NCI-H2196 treated with DMSO at 0.1 percent for 48 hours (cell line): ENCODE results near the gene MXRA7.
"Not testable (repeated sequence)": the region's sequence is repeated elsewhere in the genome, so short reads cannot be mapped to it uniquely, and the experiment has no call there.

Experiments used
- DNase-seq: peaks from one replicate; lab custom pipeline; 2025; ENCODE audit not compliant: unreplicated experiment; lab: John Stamatoyannopoulos, UW

Gene MXRA7

DNA sequence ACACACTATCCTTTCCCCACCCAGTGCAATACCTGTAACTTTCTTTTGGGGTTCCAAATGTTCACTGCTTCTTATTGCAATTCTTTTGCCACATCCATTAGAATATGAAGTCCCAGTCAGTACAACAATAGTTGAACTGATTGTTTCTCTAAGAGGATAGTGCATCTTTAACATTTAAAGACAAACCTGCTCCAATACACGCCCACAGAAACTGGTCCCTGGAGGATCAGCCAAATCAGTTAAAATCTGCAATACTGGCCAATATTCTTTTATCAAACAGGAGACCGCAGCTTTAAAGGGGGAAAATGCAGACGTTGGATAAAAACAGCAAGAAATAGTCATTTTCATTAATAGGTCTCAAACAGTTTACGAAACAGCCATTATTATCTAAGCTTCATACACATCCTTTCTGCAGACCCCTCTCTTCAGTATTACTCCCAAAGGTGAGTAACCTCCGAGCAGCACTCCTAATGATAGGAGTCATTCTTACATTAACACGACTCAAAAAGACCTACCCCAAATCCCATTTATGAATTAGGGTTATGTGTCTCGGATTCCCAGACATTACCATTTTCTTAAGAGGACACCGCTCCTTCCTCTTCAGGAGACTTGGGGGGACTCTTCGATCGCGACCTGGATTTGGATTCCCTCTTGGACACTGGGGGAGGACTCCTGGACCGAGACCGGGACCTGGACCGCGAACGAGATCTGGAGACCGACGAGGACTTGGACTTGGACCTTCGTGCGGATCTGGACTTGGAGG is 25.0 kb upstream of the MXRA7 start:
- DNase-seq, result no peak

DNA sequence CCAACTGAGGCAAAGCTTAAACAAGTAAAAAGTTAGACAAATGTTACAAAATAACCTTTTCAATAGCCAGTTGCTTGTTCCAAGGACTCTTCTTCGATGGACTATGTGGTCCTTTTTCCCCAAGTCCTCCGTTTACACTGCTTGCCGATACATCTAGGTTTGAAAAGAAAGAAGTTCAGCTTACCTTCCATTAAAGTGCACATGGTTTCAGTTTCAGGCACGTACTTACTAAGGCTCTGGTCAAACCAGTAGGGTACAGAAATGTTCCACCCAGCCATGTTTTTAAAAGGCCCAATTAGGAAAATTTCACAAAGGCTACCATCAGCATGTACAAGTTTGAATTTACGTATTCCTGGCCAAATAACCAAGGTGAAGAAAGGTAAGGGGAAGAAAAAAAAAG is 24.2 kb upstream of the MXRA7 start:
- no peak for DNase-seq

DNA sequence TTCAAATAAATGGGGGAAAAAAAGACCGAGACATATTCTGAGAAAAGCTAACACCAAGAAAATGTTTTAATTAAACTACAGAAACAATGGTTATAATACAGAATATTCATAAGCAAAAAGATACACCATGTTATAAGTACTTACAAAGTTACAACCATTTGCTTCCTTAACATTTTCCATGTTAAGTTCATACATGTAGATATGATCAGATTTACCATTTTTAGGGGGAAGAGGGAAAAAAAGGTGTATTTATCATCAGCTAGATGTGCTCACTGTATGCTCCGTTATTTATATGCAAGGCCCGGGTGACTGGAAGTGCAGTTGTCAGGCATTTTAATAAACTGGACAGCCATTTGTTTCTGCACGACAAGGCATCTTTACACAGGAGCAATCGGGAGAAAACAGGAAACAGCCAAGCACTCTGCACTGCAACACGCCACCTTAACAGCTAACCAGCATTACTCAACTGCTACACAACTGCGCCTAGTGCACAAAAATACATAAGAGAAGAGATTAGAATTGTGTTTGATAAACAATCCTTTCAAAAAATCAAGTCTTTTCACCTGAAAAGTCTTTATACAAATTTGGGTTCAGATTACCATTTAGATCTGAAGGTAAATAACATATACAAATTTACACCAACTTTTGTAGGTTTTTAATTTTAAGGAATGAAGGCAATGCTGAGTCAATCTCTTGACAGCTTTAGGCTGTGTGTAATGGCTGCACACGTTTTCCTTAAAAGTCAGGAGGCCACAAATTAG is 23.5 kb upstream of the MXRA7 start:
- no peak for DNase-seq

DNA sequence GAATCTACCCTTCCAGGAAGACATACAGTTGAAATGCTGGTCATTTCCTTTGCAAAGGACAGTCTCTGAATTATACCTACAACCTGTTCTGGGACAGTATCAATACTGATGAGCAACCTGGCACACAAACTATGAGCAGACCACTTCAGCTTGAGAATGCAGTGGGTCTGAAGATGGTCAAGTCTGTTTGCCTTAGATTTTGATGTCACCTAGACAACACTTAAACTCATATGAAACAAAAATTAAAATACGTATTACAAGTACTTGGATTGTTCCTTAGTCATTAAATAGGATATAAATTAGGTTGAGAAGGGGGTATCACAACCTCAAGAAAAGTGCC is 22.8 kb upstream of the MXRA7 start:
- DNase-seq, result no peak

DNA sequence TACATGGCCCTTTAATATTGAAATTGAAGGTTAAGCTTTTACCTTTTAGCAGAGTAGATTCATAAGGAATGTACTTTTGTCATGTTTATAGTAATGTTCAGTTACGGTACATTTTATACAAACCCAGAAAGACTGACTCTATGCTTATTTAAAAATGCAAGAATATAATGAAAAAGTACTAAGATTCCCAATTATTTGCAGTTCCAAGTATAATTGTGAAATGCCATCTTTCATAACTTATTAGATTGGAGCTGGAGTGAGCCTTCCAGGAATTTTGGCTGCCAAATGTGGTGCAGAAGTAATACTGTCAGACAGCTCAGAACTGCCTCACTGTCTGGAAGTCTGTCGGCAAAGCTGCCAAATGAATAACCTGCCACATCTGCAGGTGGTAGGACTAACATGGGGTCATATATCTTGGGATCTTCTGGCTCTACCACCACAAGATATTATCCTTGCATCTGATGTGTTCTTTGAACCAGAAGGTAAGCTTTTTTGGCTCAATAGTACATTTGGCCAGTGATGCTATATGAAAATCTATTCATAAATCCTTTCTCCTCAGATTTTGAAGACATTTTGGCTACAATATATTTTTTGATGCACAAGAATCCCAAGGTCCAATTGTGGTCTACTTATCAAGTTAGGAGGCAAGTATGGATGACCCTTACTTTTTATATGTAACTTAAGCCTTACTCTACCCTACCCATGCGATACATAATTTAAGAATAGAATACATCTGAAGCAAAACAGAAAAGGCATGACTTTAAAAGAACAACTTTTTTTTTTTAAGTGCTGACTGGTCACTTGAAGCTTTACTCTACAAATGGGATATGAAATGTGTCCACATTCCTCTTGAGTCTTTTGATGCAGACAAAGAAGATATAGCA is 22.2 kb upstream of the MXRA7 start:
- DNase-seq, result no peak

DNA sequence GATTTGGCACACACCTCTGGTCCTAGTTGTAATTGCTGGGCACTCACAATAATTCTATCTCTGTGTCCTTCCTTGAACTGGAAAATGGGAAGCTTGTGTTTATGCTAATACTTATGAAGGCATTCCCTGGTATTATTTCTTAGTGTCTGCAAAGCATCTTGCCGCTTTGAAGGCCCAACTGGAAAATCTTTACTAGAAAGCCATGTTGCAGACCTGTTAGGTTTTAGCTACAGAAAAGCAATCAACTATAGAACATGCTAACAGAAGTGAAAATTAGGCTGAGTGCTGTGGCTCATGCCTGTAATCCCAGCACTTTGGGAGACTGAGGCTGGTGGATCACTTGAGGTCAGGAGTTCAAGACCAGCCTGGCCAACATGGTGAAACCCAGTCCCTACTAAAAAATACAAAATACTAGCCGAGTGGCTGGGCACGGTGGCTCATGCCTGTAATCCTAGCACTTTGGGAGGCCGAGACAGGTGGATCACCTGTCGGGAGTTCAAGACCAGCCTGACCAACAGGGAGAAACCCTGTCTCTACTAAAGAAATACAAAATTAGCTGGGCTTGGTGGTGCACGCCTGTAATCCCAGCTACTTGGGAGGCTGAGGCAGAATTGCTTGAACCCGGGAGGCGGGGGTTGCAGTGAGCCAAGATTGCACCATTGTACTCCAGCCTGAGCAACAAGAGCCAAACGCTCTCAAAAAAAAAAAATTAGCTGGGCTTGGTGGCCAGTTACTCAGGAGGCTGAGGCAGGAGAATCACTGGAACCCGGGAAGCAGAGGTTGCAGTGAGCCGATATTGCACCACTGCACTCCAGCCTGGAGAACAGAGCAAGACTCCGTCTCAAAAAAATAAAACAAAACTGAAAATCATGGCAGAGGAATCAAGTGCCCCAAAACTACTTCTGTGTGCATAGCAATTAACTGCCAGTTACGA is 21.3 kb upstream of the MXRA7 start:
- DNase-seq, result not testable (repeated sequence)

DNA sequence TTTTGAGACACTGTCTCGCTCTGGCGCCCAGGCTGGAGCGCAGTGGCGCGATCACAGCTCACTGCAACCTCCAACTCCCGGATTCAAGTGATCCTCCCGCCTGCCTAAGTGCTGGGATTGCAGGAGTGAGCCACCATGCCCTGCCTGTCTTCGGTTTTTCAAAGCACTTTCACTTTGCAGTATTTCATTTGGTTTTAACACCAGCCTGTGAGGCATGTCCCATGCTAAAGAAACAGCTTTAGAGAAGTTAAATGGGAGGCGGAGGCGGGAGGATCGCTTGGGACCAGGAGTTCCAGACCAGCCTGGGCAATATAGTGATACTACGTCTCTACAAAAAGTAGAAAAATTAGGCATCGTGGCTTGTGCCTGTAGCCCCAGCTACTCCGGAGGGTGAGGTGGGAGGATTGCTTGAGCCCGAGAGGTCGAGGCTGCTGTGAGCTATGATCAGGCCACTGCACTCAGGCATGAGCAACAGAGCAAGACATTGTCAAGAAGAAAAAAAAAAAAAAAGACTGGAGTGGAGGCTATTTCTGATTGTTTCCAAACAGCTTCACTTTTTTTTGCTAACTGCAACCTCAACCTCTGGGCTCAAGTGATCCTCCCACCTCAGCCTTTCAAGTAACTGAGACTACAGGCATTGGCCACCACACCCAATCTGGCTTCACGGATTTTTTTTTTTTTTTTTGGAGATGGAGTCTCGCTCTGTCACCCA is 17.1 kb upstream of the MXRA7 start:
- no peak for DNase-seq

DNA sequence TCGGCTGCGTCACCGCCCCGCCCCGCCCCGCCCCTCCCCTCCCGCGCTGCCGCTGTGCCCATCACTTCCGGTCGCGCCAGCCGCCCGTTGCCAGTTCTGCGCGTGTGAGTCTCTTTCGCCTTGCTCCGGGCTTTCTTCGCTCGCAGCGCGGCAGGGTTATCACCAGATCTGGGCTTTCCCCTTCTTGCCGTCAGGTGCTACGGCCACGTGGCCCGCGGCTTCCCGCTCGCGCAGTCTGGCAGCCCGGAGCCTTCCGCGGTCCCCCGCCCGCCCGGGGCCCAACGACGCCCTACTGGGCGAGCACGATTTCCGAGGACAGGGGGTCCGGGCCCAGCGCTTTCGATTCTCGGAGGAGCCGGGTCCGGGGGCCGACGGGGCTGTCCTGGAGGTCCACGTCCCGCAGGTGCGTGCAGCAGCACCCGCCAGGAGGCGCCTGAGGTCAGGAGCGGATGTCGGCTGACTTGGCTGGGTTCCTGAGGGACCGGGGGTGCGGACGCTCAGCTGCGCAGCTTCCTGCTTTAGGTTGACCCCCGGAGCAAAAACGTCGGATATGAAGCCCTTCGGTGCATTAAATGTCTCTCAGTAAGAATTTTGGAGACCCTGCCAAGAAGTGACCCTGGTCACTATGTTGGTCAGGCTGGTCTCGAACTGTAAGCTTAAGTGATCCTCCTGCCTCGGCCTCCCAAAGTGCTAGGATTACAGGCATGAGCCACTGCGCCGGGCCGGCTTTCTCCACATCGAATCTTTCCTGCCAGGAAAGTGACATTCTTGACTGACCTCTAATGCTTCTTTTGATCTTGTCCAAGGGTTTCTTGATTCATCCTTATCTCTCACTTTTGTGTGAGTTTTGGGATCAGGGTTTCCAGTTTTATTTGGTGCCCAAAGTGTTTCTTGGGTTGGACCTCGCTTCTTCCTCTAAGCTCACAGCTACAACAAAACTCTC is 16.3 kb upstream of the MXRA7 start, which contains the start of gene METTL23:
METTL23 (plus strand) TSS at position 64 of the 943 bp plus-strand sequence. CDS start 2,872 bp downstream, outside the sequence.
- peak; percentile 66 for DNase-seq

DNA sequence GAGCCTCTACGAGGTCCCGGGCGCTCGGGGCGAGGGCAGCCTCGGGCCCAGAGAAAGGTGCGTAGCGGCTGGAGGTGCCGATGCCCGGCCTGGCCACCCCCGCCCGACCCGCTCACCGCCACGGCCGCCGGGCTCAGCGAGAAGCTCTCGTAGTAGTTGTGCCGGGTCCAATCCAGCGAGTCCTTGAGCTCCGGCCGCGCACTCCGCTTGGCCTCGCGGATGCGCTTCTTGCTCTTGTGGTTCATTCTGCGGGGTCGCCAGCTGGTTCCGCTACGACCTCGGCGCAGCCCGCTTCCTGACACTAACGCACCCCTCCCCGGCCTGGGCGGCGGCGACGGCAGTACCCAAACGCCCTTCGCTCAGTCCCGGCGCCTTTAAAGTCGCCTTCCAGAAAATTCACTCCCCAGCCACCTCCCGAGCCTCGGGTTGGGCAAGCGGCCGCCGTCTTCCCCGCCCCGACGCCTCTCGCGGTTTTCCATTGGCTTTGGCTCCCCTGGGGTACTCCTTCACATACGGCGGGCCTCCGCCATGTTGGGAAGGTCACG is 15.5 kb upstream of the MXRA7 start, which contains the start of gene JMJD6:
JMJD6 (minus strand) TSS at position 376 of the 545 bp plus-strand sequence; CDS start at position 245, 131 bp downstream.
- peak; percentile 99 for DNase-seq

DNA sequence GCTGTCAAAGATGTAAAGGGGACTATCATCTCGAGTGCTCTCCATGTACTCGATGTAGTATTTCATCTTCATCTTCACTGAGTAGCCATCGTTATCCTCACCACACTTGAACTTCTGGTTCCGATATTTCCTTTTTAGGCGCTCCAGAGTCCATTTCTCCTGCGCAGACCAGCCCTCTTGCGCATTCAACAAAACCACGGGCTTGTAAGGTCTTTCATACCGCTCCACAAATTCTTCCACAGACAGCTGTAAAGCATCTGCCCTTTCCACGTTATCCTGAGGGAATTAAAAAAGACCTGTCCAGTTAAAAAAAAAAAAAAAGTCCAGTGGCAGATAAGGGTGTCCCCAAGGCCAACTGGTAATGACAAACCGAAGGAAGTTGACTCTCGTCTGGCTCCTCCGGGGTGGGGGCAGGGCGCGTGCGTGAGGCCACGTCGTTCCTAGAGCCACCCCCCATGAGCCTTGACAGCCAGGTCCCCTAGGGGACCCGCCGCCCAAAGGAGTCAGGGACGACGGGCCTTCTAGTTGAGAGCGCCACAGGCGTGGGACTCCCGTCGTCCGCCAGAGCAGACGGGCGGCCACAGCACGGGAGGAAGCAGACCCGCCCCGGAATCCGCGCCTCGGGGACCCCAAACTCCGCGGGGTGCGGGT is 14.9 kb upstream of the MXRA7 start:
- DNase-seq, result no peak

DNA sequence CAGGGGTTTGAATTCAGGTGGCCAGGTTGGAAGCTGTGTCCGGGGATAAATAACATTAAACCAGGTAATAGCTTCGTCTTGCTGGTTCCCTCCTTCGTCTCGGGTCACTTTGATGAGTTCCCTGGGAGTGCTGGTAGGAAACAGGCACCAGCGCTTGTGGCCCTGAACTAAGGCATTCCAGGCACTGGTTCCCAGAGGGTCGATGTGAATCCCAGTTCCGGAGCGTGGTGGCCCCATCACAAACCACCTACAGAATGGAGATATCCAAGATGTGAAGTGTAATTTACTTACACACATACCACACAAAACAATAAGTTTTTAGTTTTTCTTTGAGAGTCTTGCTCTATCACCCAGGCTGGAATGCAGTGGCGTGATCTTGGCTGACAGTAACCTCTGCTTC is 13.0 kb upstream of the MXRA7 start:
- no peak for DNase-seq

DNA sequence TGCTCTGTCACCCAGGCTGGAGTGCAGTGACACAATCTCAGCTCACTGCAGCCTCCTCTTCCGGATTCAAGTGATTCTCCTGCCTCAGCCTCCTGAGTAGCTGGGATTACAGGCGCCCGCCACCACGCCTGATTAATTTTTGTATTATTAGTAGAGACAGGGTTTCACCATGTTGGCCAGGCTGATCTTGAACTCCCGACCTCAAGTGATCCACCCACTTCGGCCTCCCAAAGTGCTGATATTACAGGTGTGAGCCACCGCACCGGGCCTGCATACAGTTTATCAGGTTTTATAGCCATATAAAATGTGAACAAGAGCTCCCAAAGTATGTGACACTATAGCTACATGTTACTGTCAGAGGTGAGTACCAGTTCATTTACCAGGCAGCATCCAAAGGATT is 12.2 kb upstream of the MXRA7 start:
- not testable (repeated sequence) for DNase-seq

DNA sequence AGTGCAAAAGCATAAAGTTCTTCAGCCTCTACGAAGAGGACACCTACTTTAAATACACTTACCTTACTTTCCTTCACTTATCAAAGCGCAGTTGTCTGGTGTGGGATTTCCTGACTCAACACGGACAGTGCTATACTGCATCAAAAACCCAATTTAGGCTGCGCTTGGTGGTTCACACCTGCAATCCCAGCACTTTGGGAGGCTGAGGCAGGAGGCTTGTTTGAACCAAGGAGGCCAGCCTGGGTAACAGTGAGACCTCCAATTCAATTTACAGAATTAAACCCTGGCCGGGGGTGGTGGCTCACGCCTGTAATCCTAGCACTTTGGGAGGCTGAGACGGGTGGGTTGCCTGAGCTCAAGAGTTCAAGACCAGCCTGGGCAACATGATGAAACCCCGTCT is 11.5 kb upstream of the MXRA7 start:
- DNase-seq, result no peak

DNA sequence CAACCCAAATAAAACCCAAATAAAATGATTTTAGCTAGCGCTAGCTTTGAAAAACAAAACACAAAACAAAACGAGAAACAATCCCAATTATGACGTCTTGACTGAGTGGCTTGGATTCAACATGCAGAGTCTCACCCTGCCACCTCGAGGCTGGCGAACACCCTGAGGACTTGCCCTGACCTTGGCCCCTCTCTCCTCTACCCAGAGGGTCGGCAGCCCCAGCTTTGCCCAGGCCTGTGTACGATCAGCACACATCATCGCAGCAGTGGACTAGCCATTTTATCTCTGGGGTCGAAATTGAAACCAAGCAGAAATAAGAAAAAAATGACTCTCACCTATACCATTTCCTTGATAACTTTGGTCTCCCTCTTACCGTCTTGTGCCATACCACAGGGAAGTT is 10.7 kb upstream of the MXRA7 start:
- no peak for DNase-seq

DNA sequence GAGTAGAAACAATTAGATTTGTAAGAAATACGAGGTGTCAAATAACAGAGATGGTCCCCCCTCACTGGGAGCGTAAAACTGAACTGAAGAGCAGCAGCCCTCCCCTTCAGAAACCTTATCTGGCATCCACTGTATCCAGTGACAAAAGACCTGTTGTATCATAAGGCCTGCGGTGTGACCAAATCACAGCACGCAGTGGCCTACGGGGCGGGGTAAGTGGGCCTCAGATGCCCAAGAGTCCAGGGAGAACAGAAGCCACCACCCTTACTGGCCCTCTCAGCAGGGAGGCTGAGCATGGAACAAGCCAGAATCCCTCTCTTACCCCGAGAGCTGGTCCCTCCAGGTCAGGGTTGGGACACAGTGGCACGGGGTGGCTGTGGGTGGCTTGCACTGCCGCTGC is 10.2 kb upstream of the MXRA7 start:
- no peak for DNase-seq

DNA sequence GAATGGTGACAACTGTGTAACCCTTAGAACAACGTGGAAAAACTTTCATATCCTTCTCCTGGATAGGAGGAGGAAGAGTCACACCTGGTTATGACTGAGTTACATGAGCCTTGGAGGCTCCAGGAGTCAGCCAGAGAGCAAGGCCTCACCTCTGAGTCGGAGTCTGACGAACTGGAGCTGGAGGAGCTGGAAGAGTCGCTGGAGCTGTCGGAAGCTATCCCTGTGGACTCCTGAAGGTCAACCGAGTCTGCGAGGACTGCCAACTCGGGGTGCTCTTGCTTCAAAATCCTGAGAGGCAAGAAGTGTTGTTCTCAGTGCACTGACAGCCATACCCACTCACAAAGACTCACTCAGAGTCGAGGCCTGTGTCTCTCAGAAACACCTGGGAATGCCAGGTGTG is 9.4 kb upstream of the MXRA7 start:
- no peak for DNase-seq

DNA sequence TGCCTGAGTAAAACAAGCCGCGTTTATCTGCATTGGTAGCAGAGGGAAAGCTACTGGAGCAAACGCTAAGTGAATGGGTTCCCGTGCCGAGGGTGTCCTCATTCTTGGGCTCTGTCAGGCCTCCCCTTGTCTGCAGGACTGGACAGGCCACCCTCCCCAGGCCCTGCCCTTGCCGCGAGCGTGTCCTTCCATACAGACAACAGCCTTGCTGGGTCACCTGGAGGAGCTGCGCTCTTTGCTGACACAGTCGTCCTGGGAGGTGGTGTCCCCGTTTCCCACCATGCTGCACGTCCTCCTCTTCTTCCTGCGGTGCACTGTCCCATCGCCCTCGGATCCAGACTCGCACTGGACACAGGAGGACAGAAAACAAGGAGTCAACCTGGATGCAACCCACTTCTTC is 7.8 kb upstream of the MXRA7 start:
- DNase-seq, result no peak

DNA sequence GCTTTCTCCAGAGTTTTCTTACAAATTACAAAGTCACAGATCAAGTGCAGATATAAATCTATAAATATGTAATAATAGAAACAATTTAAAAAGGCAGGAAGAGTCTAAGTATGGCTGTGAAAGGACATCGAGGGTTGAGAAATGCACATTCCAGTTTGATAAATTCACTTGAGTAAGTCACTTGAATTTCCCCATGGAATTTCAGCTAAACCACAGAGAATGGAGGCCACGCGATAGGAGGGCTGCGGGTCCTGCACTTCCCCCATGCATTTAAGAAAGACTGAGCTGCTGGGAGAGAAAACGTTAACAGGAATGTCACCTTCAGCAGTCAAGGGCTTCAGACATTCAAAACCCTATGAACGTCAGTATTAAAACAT is 6.1 kb upstream of the MXRA7 start:
- no peak for DNase-seq
